ENCODE measurements around the gene PRKN. TPM values are rescaled to one million over a fixed set of nuclear protein-coding genes. Genes with fewer than 3 reads are reported as not detected.
A peak's percentile ranks its signal among the peaks of the same experiment; 100 is the strongest.

PRKN gene
- total RNA-seq, 1 donor from 2014 or later: 1.3 TPM

DNA sequence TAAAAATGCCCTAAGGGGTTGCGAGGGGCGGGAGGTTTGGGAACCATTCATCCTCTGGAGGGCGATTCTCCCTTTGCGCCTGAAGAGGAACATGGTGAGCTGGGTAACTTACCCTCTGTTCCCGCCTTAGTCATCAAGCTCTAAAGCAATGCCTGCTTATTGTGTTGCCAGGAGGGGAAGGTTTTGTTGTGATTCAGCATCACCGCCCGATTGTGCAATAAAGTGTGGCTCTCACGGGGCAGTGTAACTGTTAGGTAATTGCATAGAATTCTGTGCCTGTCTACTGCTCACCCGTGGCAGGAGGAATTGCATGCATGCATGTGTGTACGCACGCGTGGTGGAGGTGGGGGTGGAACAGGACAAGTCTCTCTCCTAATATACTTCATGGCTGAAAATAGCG lies 1358.2 kb downstream of the PRKN start:
- no peak overlapping the region for H3K9ac ChIP-seq (ENCODE audit: low read length)
- H3K27me3 ChIP-seq (ENCODE audit: insufficient read depth, low read length): no peaks in the 10 kb centered on the region
- peak; percentile 87 for DNase-seq (ENCODE audit: low read depth)
- H3K4me1 ChIP-seq (ENCODE audit: insufficient read depth, low read length): no peaks in the 10 kb centered on the region
- no peak overlapping the region for H2AFZ ChIP-seq (ENCODE audit: low read depth, low read length)
- no peak overlapping the region for H3K4me3 ChIP-seq (ENCODE audit: insufficient read depth, low read depth, low read length)
- Mint-ChIP-seq H3K27ac (ENCODE audit: unreplicated experiment) (no peak overlapping the region), H3K4me1 (ENCODE audit: low read depth, unreplicated experiment) (no peaks in the 10 kb centered on the region), H3K27me3 (ENCODE audit: low read depth, unreplicated experiment) (no peaks in the 10 kb centered on the region), H3K4me3 (ENCODE audit: unreplicated experiment) (no peak overlapping the region), H3K9me3 (ENCODE audit: unreplicated experiment) (no peaks in the 10 kb centered on the region), H3K36me3 (ENCODE audit: low read depth, unreplicated experiment) (no peaks in the 10 kb centered on the region)
- H4K20me1 ChIP-seq (ENCODE audit: insufficient read depth, low read length): no peaks in the 10 kb centered on the region
- FAIRE-seq: no peak
- no peak overlapping the region for H3K27ac ChIP-seq (ENCODE audit: low read depth, low read length)
- H3K4me2 ChIP-seq (ENCODE audit: low read length): no peak overlapping the region
- no peaks in the 10 kb centered on the region for H3K36me3 ChIP-seq (ENCODE audit: insufficient read depth, low read length)
- TF ChIP-seq CTCF (IDR thresholded peaks at IDR 0.05; ENCODE audit: insufficient read depth, low read depth, low read length): peak; percentile 2
- TF ChIP-seq EZH2 (IDR thresholded peaks at IDR 0.05; ENCODE audit: insufficient read depth, low read length): no peak
- no peaks in the 10 kb centered on the region for H3K9me3 ChIP-seq (ENCODE audit: insufficient read depth, low read depth, low read length)
- H3K79me2 ChIP-seq (ENCODE audit: insufficient read depth, low read length): no peaks in the 10 kb centered on the region

- Mint-ChIP-seq H3K4me1 (ENCODE audit: low read depth, unreplicated experiment) (no peaks in the 10 kb centered on the region), H3K9me3 (ENCODE audit: unreplicated experiment) (peaks cover 2% of the 10 kb centered on the region), H3K27ac (ENCODE audit: unreplicated experiment) (peak overlapping the region; percentile 58), H3K36me3 (ENCODE audit: low read depth, unreplicated experiment) (no peaks in the 10 kb centered on the region), H3K4me3 (ENCODE audit: unreplicated experiment) (no peak overlapping the region), H3K27me3 (ENCODE audit: low read depth, unreplicated experiment) (no peaks in the 10 kb centered on the region)
- Histone ChIP-seq H3K4me3 (ENCODE audit: insufficient read depth, low read depth, low read length) (no peak overlapping the region), H3K27me3 (ENCODE audit: insufficient read depth, low read length) (no peaks in the 10 kb centered on the region), H3K9ac (ENCODE audit: low read length) (no peak overlapping the region), H3K4me2 (ENCODE audit: low read length) (no peak overlapping the region), H3K36me3 (ENCODE audit: insufficient read depth, low read length) (no peaks in the 10 kb centered on the region), H3K4me1 (ENCODE audit: insufficient read depth, low read length) (no peaks in the 10 kb centered on the region), H3K9me3 (ENCODE audit: insufficient read depth, low read depth, low read length) (no peaks in the 10 kb centered on the region), H2AFZ (ENCODE audit: low read depth, low read length) (no peak overlapping the region), H3K79me2 (ENCODE audit: insufficient read depth, low read length) (no peaks in the 10 kb centered on the region), H4K20me1 (ENCODE audit: insufficient read depth, low read length) (no peaks in the 10 kb centered on the region), H3K27ac (ENCODE audit: low read depth, low read length) (no peak overlapping the region)
- no peak for TF ChIP-seq CTCF (IDR thresholded peaks at IDR 0.05; ENCODE audit: insufficient read depth, low read depth, low read length)
- TF ChIP-seq EZH2 (IDR thresholded peaks at IDR 0.05; ENCODE audit: insufficient read depth, low read length): no peak
- no peak for DNase-seq (ENCODE audit: low read depth)
- no peak for FAIRE-seq
Observed at GRCh38 chr6:161368514-161368913, 1359.1 kb downstream of the PRKN start.

DNA sequence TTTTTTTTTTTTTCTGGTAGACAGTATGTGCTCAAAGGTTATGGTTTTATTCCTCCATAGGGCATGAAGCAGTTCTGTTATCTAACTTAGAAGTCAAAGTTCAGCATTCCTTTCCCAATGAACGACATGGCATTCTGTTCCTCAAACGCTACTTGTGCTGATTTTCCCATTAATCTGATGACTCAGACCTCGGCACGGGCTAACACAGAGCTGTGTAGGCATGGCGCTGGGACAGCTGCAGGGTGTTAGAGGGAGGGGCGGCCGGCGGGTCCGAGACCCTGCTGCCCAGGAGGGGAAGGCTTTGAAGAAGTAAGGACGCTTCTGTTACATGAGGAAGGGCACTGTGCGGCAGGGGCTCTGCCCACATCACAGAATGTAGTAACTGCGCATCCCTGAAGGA lies 1360.1 kb downstream of the PRKN start:
- H3K9me3 ChIP-seq (ENCODE audit: insufficient read depth, low read depth, low read length): peaks cover 2% of the 10 kb centered on the region
- no peak overlapping the region for H3K27ac ChIP-seq (ENCODE audit: low read depth, low read length)
- Mint-ChIP-seq H3K27me3 (ENCODE audit: low read depth, unreplicated experiment) (no peaks in the 10 kb centered on the region), H3K36me3 (ENCODE audit: low read depth, unreplicated experiment) (no peaks in the 10 kb centered on the region), H3K27ac (ENCODE audit: unreplicated experiment) (no peak overlapping the region), H3K9me3 (ENCODE audit: unreplicated experiment) (peaks cover 6% of the 10 kb centered on the region), H3K4me3 (ENCODE audit: unreplicated experiment) (no peak overlapping the region), H3K4me1 (ENCODE audit: low read depth, unreplicated experiment) (no peaks in the 10 kb centered on the region)
- no peaks in the 10 kb centered on the region for H3K4me1 ChIP-seq (ENCODE audit: insufficient read depth, low read length)
- H3K36me3 ChIP-seq (ENCODE audit: insufficient read depth, low read length): no peaks in the 10 kb centered on the region
- no peak for DNase-seq (ENCODE audit: low read depth)
- no peak overlapping the region for H3K4me3 ChIP-seq (ENCODE audit: insufficient read depth, low read depth, low read length)
- no peak for FAIRE-seq
- H3K79me2 ChIP-seq (ENCODE audit: insufficient read depth, low read length): no peaks in the 10 kb centered on the region
- no peaks in the 10 kb centered on the region for H4K20me1 ChIP-seq (ENCODE audit: insufficient read depth, low read length)
- H3K4me2 ChIP-seq (ENCODE audit: low read length): no peak overlapping the region
- no peak overlapping the region for H2AFZ ChIP-seq (ENCODE audit: low read depth, low read length)
- TF ChIP-seq CTCF (IDR thresholded peaks at IDR 0.05; ENCODE audit: insufficient read depth, low read depth, low read length): no peak
- TF ChIP-seq EZH2 (IDR thresholded peaks at IDR 0.05; ENCODE audit: insufficient read depth, low read length): no peak
- H3K27me3 ChIP-seq (ENCODE audit: insufficient read depth, low read length): no peaks in the 10 kb centered on the region
- no peak overlapping the region for H3K9ac ChIP-seq (ENCODE audit: low read length)
